HG03565 (cell line): ENCODE data around the gene GALNT14.

Experiments used
- ATAC-seq: cut with Tn5 transposase; IDR thresholded peaks from one replicate; pipeline ENCODE4 v1.9.1; 2021; ENCODE audit warnings: mild to moderate bottlenecking, moderate library complexity; ENCODE audit not compliant: unreplicated experiment

GALNT14 gene

DNA sequence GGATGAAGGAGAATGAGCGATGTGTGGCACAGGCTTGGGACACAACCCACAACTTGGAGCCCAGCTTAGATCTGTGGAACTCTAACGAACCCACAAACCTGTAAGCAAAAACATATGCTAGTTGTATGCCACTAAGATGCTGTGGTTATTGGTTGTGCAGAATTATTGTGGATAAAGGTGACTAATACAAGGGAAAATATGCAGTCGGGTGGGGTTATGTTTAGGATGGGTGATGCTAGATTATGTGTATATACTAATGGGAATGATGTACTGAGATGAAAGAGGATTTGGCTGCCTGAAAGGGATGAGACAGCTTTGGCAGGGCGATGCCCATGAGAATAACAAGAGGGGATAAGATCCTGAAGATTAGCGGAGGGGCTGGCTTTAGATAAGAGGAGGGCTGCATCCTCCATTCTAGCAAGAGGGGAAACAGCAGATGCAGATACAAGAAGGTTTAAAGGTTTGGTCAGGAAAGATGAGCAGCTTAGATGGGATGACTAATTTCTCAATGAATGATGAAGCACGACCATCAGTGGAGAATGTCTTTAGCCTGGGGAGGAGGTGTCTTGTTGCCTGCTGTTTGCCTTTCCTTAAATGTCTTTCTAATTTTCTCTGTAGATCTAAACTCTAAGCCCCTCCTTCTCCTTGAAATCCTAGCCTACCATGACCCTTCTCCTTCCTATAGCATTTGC, 49.6 kb downstream of the GALNT14 start:
- no peak for ATAC-seq

DNA sequence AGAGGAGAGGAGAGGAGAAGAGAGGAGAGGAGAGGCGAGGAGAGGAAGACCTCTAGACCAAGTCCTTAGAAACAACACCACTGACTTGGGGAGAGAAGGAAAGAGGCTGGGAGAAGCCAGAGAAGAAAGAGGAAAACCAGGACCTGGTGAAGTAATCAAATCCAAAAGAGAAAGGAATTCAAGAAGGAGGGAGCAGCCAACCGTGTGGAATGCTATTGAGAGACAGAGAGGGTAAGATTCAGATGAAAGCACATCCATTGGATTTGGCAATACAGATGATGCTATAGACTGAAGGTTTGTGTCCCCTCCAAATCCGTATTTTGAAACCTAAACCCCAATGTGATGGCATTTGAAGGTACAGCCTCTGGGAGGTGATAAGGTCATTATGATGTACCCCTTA, 50.7 kb downstream of the GALNT14 start:
- no peak for ATAC-seq

DNA sequence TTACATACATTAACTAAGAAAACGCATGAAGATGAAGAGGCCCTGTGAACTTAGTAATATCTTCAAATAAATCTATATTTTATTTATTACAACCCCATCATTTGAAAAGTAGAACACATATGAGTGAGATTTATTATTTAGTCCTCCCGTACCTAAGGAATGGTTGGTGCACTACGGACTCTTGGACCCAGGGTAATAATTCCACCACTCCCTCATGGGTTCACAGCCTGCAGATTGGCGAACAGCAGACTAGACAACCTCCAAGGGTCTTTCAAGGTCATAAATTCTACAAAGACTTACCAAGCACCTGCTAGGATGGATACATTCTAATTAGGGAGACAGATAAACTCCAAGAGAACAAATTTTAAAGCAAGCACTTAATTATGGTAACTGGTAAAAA, 51.6 kb downstream of the GALNT14 start:
- ATAC-seq: no peak

DNA sequence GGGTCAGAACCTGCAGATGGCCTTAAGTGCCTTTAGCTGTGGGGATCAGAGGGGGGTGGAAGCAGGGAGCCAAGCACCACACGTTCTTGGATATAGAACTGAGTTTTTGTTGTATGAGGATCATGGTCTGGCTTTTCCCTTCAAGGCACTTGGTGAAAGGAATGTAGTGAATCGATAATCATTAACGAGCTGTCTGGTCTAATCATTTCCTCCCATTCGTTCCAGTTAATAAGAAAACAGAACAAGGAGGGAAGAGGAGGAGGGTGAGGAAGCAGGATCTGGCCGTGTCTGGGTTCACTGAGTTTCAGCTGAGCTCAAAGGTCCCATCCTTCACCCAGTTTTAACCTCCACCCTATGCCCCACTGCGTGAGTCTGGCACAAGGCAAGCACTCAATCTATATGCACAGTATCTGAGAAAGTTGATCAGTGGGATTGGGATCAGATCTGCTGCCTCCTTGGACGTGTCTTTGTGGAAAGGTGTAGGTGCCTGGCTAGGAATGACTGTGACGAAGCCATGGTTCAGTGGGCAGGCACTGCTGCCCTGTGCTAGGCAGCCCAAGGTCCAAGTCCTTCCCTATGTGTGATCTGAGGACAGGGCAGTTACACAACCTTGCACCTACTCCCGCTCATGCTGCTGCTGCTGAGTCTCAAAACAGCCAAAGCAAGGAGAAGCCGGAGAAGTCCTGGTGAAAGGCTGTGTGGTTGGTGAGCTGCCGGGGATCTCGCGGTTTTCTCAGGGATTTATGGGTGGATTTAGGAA, 54.8 kb downstream of the GALNT14 start:
- no peak for ATAC-seq

DNA sequence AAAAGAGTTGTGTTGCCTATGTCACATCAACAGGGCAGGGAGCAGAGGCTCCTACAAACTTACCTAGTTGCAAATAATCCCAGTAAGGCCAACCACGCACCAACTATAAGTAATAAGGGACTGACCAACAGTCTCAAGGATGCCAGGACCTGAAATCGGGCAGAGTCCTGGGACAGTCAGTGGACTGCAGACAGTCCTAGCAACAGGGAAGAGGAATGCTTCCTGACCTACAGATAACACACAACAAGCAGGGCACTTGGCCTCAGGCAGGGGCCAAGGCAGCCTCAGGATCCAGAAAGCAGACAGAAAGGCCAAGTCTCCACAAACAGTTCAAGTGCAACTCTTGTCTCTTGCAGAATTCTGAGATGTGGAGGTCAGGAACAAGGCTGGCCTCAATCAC, 56.2 kb downstream of the GALNT14 start:
- ATAC-seq: no peak

DNA sequence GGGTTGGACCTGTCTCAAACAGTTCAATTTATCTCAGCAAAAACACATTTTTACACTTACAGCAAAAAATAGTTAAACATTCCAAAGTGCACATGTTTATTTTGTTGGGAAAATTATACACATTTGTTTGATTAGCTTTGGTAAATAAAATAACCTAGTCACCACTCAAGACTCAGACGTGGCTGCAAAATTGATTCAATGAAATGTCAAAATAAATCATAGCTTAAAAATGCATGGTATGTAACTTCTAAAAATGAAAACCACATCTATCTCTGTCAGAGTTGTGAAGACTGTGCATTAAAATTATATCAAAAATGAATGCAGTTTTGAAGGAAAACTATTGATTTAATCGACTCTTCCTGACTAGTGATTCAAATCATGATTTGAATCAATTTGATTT, 56.7 kb downstream of the GALNT14 start:
- no peak for ATAC-seq

DNA sequence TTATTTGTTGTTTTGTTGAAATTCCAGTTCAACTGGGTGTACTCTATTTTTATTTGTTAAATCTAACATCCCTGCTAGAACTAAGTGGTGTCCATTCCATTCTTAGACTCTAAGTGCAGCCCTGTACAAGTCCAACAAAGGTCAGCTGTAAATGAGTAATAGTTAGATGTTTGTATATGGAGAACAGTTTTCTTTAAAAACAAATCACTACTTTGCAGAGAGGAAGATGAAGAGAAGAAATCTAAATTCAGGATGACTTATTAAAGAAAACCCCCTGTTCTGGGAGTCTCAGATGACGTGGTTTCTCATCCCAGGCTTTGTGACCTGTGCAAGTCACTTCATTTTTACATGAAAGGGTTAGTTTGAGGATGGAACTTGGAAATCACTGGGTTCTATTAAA, 57.9 kb downstream of the GALNT14 start:
- no peak for ATAC-seq

DNA sequence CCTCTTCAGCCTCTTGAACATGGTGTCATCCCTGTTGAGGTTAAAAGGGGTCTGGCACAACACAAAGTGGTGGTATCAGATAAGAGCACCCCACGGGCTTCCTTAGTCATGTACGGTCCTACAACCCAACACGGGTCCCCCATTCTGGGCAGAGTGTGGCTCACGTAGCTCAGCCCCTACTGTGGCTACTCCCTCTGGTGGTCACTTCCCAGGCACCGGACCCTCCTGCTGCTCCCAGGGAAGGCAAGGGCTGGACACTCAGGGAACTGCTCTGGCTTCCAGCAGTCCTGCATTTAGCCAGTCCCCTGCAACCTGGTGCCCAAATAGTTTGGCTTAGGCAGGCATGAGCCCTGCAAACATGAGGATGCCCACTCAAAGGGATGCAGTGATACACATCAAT, 58.6 kb downstream of the GALNT14 start:
- no peak for ATAC-seq

DNA sequence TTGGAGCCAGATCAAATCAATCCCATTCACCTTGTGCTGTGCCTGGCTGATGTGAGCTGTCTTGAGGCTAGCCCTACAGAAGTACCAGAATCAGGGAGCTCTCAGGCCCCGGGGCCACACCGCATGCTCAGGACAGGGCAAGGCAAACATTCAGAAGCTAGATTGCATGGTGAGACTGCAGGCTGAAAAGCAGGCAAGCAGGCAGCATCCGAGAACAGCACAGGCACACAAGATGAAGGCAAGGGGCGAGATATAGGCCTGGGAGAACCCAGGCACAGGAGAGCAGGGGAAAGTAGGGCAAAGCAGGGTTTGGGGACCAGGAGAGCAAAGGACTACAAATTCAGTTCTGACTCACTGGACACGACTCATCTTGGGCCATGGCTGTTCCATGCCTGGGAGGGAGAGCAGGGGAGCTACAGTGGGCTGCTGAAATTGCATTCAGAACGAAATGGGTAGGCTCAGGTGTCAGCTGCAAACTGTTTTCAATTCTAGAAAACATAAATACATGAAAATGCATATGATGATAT, 59.6 kb downstream of the GALNT14 start:
- ATAC-seq: no peak

DNA sequence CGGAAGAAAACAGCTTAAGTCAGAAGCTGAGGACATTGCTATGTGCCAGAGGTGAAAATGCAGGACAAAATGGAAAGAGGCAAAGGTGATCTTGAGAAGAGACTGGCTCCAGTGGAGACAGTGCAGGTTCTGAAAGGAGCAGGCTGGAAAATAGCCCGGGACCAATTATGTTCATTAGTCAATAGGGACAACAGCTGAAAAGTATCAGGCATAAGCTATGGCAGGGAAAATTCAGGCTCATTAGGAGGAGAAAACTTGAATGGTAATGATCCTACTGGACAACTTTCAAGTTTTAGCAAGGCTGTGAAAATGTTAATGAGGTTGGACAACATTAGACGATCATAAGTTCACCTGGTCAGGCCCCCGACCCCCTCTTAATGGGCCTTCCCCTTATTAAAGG, 60.2 kb downstream of the GALNT14 start:
- ATAC-seq: no peak

DNA sequence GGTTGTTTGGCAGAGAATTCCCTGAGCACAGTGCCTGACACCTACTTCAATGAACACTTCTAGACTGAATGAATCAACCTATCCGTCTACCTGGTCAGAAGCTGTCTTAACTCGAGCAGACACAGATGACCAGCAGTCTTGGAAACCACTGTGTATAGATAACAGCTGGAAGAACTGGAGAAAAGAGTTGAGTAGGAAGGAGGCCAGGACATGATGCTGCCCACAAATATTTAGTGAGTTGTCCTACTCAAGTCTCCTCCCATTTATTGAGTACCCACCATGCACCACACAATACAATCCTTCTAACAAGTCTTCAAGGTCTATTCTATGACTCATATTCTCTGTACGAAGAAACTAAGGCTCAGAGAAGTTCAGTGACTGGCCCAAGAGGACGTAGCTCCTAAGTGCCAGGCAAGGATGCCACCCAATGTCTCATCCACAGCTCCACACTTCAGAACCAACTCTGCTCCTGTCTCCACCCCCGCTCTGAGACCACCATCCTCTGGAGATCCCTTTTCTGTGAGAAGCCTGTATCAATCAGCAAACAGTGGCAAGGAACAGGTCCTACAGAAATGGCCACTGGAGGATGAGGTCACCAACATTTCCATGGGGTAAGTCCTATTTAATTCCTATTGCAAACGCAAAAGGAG, 62.2 kb downstream of the GALNT14 start:
- ATAC-seq: no peak

DNA sequence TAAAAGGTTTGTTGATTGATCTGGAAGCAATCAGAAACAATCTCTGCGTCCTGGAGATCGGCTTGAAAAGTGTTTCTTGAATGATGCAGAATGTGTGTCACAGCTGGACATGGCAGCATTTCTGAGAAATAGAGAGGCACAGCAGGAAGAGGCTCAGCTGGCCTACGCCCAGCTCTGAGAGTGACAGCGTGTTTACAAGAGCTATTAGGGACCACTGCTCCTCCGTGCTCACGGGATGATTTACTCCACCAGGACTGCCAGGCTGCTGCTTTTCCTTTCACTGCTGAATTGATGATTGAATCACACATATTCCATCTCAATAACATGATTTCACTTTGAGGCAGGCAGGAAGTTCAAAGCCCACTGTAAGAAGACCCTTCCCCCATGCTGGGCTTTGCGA, 62.8 kb downstream of the GALNT14 start:
- no peak for ATAC-seq

DNA sequence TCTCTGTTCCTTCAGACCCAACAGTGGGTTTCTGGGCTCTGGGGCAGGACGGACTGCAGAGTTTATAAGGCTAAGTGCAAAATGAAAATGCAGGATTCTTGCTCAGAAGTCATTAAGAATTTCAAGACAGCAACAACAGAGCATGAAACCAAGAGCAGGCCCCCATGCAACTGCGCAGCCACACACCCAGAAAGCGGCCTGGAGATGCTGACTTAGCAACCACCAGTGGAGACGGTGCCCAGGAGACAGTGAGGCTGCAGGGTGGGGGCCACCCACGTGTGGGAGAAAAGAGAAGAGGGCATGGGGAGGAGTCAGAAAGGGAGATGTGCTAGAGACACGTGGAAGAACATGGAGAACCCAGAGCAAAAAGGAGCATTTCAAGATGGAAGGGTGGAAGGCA, 66.5 kb downstream of the GALNT14 start:
- ATAC-seq: no peak

DNA sequence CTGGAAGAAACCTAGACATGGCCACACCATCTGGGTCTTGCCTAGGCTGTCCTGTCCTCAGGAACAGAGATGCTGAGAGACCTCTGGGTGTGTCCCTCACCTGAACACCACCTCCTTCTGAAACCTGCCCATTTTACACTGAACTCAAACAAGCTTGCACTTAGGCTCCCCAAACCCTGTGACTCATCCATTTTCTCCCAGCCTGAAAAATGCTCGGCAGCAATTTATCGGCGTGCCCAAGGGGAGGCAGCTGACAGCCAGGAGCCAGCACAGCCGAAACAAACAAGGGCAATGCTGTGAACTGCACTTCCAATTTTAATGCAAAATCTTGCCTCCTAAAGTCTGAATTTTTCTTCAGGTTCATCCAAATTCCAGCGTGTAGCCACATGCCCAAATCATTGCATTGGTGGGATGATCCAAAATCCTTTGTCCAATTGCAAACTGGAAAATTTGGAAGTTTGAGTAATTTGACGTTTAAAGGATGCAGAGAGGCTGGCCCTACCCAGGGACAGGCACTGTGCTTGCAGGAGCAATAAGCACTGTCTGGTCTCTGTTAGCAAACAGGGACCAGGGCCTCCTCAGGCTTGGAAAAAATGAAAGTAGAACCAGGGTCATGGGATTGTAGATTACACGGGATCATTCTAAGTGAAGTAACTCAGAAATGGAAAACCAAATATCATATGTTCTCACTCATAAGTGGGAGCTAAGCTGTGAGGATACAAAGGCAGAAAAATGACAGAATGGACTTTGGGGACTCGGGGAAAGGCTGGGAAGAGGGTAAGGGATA, 67.7 kb downstream of the GALNT14 start:
- ATAC-seq: no peak

DNA sequence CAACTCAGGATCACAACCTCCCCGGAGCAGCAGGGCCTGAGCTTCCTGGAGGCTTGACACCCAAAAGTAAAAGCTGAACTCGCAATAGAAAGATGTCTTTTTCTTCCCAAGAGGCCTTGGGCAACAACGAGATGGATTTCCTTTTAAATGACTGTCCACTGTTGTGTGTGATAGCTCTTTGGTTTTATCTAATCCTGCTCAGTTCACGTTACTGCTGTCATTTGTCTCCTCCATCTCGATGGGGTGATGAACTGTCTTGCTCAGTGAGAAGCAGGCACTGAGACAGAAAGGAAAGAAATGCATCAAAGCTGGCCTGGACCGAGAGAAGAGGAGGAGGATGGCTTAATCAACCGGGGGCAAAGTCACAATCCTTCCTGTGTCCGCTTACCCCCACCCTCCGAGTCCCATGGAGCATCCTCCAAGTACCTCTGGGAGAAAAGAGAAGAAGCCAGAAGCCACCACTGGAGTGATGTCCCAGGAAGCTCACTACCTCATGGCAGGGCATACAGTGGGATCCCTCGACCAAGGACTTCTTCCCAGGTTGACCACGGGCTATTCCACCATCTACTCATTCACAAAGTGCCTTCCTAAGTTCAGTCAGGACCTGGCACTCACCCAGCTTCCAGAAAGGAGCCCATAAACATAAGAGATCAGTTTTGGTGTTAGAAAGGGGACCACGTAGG, 68.5 kb downstream of the GALNT14 start:
- ATAC-seq: no peak

DNA sequence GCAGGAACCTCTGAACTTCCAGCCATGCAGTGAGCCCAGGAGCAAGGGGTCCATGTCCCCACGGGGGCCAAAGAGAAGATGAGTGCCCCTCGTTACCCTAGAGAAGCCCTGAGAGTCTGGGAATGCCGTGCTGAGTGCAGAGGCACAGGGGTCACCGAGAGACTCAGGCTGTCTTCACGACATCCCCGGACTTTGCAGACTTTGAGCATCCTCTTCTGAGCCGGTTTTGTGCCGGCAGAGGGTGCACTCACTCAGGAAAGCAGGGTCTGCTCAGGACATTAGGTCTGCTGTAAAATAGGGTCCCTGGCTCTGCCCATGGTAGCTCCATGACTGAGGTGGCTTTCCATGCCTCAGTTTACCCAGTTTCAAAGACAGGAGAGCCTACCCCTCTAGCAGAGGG, 71.0 kb downstream of the GALNT14 start:
- no peak for ATAC-seq

DNA sequence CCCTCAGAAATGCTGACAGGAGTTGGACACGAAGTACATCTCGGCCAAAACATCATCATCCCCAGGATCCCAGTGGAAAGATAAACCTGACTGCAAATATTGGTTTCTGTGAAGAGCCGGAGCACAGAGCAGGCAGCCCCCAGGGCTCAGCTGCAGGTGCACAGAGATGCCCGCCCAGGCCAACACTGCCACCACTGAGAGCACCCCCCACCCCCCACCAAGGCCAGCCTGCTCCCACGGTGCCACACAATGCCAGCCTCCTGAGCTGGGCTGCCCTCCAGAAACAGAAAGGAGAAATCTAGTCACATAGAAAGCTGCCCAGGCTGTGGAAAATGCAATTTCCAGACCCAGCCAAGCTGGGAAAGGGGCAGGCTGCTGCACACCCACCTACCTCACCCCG, 71.7 kb downstream of the GALNT14 start:
- ATAC-seq: no peak

DNA sequence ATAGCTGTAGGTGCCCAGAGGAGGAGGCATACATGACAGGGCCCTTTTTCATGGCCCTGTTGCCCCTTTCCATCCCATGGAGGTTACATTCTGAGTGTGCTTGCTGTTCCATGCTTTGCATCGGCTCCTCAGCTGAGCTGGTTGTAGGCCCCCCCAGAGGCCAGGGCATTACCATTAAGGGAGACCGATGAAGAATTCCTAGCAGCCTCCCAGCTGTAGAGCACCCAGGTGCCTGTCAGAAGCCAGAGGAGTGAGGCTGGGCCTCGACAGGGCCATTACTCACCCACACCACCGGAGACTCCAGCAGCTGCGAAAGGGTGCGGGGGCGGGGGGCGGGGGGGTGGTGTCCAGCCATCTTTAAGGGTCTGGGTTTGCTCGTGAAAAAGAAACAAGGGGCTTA, 72.2 kb downstream of the GALNT14 start:
- ATAC-seq: no peak

DNA sequence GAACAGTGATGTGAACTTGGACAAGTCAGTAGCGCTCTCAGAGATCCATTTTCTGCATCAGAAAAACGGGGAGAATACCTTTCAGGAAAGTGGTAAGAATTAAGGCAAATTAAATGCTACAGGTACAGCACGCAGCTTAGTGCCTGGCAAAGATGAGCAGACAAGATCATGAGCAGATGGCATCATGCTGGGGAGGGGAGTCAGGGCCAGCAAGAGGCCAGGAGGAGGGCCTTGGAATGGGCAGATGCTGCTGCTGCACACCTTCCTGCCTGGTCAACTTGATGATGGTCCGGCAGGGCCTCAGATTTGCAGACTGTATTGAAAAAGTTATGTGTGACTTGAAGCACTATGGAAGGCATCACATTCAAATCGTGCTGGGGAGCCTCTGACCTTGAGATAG, 72.9 kb downstream of the GALNT14 start:
- no peak for ATAC-seq

DNA sequence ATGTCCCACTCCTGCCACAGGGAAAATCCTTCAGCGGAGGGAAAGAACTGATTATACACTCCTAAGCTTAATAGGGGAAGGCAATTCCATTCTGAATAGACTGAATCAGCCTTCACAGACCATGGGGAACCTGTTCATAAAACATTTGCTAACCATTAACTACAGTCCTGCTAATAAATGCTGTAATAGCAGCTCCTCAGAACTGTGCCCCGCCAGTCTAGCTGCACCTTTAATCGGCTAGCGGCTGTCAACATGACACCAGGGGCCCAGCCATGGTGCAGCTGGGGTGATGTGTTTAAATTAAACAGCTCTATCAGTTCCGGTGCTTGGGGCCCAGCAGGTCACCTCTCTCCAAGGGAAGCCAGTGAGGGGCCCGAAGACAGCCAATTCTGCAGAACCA, 77.8 kb downstream of the GALNT14 start:
- no peak for ATAC-seq
